ENCODE measurements around the gene GAS6.
"Not testable (repeated sequence)": the region's sequence is repeated elsewhere in the genome, so short reads cannot be mapped to it uniquely, and the experiment has no call there.

Gene GAS6

DNA sequence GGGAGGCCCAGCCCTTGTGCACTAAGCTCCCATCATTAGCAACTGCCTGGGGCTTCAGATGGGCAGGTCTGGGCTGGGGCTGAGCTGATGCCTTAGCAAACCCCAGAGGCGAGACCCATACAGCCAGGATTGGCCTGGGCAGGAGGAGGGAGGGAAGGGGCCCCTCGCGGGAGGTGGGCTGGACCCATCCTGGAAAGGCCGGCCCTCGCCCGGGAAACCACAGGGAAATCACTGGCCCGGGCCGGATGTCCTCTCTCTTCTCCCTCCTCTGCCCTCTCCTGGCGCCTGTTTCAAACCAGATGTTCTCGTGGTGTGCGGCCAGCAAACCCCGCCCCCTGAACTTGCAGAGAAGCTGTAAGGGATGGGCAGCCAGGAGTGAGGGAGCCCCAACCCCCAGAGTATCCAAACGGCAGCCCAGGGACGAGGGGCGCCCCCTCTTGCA is 61.8 kb downstream of the GAS6 start:
- no peak for DNase-seq (ENCODE audit: low read depth)
- no peak overlapping the region for H3K4me3 ChIP-seq (ENCODE audit: low read depth, low read length)

GRCh38 chr13:113801289-113801961 is 62.5 kb downstream of the GAS6 start:
- no peak for DNase-seq (ENCODE audit: low read depth)
- no peak overlapping the region for H3K4me3 ChIP-seq (ENCODE audit: low read depth, low read length)

- no peak overlapping the region for H3K4me3 ChIP-seq (ENCODE audit: low read depth, low read length)
- no peak for DNase-seq (ENCODE audit: low read depth)
Observed at GRCh38 chr13:113800576-113800926, 63.3 kb downstream of the GAS6 start.

- DNase-seq (ENCODE audit: low read depth) = no peak
- no peak overlapping the region for H3K4me3 ChIP-seq (ENCODE audit: low read depth, low read length)
Observed at GRCh38 chr13:113798200-113798811, 65.6 kb downstream of the GAS6 start.

GRCh38 chr13:113796964-113797676 is 66.8 kb downstream of the GAS6 start:
- DNase-seq (ENCODE audit: low read depth) = no peak
- H3K4me3 ChIP-seq (ENCODE audit: low read depth, low read length) = no peak overlapping the region

- DNase-seq (ENCODE audit: low read depth) = no peak
- H3K4me3 ChIP-seq (ENCODE audit: low read depth, low read length) = no peak overlapping the region
Observed at GRCh38 chr13:113796211-113796963, 67.5 kb downstream of the GAS6 start.

DNA sequence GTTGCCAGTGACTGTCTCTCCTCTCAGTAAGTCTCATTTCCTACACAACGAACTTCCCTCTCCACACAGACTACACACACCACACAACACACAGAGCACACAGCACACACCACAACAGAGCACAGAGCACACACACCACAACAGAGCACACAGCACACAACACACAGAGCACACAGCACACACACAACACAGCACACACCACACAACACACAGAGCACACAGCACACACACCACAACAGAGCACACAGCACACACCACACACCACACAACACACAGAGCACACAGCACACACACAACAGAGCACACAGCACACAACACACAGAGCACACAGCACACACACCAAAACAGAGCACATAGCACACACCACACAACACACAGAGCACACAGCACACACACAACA is 68.5 kb downstream of the GAS6 start:
- DNase-seq (ENCODE audit: low read depth); H3K4me3 ChIP-seq (ENCODE audit: low read depth, low read length): not testable (repeated sequence)

DNA sequence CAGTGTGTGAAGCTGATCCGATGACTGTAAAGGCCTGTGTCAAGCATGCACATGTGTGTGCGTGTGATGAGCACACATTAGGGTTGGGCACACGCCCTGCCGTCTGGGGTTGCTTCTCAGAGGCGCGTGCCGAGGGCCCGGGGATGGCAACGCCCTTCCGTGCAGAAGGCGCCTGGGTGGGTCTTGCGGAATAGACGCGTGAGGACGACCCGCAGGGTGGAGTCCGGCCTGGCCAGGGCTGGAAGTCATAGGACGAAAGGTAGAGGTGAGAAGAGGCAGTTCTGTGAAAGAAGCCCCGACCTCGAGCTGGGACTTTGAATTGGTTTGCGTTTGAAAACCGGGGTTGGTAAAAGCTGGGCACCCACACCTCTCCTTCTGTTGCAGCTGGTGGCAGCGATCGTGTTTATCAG is 69.1 kb downstream of the GAS6 start:
- H3K4me3 ChIP-seq (ENCODE audit: low read depth, low read length) = no peak overlapping the region
- DNase-seq (ENCODE audit: low read depth) = no peak

GRCh38 chr13:113794086-113794485 is 69.8 kb downstream of the GAS6 start:
- H3K4me3 ChIP-seq (ENCODE audit: low read depth, low read length) = no peak overlapping the region
- no peak for DNase-seq (ENCODE audit: low read depth)

GRCh38 chr13:113793718-113794085 is 70.2 kb downstream of the GAS6 start:
- H3K4me3 ChIP-seq (ENCODE audit: low read depth, low read length) = no peak overlapping the region
- DNase-seq (ENCODE audit: low read depth) = no peak

DNA sequence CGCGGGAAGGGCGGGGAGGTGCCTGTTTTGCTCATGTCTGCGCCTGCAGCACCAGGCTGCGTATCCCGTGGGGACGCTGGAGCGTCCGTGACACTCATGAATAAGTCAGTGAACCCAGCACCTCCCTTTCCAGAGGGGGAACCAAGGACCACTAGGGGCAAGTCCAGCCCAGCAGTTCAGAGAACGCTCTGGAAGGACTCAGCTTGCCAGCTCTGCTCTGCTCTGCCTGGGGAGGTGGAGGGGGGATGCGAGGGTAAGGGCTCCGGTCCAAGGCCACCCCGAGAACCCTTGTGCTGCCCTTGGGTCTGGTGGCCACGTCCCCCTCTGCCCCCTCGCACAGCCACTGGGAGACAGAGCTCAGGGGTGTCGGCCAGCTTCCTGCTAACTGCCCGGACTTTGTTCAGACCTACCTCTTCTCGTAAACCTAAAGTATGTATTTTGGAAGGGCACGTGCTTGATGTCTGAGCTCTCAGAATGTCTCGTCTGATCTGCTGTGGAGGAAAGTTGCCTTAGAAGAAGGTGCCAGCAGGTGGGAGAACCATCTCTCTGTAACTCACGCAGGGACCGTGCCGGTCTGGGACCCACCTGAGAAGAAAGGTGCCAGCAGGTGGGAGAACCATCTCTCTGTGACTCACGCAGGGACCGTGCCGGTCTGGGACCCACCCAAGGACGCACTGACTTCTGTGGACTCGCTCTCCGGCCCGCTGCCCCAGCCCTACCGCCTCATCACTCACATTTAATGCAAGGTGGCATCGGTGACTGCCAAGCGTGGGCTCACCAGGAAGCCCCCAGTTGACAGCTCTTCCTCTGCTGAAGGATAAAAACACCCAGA is 70.8 kb downstream of the GAS6 start:
- no peak for DNase-seq (ENCODE audit: low read depth)
- no peak overlapping the region for H3K4me3 ChIP-seq (ENCODE audit: low read depth, low read length)

- no peak for DNase-seq (ENCODE audit: low read depth)
- H3K4me3 ChIP-seq (ENCODE audit: low read depth, low read length) = no peak overlapping the region
Observed at GRCh38 chr13:113792236-113792770, 71.6 kb downstream of the GAS6 start.

- H3K4me3 ChIP-seq (ENCODE audit: low read depth, low read length) = no peak overlapping the region
- DNase-seq (ENCODE audit: low read depth) = no peak
Observed at GRCh38 chr13:113791761-113792160, 72.1 kb downstream of the GAS6 start.

DNA sequence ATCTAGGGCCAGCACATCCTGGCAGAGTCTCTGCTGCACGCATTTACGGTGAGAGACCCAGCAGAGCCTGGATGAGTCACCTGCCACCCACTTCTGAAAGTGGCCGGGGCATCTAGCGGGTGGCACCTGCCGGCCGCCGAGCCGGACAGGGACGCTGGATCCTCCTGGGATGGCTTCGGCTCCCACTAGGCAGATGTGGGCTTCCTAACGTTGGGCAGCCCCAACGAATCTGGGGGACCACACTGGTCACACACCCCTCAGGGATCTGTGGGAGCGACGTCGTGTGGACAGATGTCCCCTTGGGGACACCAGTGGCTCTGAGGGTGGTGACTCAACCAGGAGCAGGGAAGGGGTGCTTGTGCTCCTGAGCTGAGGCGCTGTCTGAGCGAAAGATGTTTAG is 72.7 kb downstream of the GAS6 start:
- H3K4me3 ChIP-seq (ENCODE audit: low read depth, low read length) = no peak overlapping the region
- DNase-seq (ENCODE audit: low read depth) = no peak

DNA sequence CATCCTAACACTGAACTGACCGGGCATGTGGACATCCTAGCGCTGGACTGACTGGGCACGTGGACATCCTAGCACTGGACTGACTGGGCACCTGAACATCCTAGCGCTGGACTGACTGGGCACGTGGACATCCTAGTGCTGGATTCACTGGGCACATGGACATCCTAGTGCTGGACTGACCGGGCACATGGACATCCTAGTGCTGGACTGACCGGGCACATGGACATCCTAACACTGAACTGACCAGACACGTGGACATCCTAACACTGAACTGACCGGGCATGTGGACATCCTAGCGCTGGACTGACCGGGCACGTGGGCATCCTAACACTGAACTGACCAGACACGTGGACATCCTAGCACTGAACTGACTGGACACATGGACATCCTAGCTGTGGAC is 73.9 kb downstream of the GAS6 start:
- DNase-seq (ENCODE audit: low read depth); H3K4me3 ChIP-seq (ENCODE audit: low read depth, low read length): not testable (repeated sequence)

DNA sequence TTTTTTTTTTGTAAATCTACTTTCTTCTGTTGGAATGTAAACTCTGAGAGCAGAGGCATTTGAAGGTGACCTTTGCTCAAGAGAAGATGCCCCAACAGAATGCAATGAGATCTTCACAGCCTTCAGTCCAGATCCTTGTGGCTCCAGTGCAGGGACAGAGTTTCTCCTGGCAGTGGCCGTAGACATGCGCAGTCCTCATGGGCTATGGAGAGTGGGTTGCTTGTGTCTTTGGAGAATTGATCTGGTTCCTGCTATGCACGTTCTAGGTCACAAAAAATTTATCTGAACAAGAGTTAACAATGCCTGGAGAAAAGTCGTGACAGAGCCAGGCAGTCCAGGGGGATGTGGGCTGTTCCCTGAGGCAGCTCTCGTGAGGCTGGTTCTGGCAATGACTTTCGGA is 74.7 kb downstream of the GAS6 start:
- H3K4me3 ChIP-seq (ENCODE audit: low read depth, low read length) = no peak overlapping the region
- no peak for DNase-seq (ENCODE audit: low read depth)

DNA sequence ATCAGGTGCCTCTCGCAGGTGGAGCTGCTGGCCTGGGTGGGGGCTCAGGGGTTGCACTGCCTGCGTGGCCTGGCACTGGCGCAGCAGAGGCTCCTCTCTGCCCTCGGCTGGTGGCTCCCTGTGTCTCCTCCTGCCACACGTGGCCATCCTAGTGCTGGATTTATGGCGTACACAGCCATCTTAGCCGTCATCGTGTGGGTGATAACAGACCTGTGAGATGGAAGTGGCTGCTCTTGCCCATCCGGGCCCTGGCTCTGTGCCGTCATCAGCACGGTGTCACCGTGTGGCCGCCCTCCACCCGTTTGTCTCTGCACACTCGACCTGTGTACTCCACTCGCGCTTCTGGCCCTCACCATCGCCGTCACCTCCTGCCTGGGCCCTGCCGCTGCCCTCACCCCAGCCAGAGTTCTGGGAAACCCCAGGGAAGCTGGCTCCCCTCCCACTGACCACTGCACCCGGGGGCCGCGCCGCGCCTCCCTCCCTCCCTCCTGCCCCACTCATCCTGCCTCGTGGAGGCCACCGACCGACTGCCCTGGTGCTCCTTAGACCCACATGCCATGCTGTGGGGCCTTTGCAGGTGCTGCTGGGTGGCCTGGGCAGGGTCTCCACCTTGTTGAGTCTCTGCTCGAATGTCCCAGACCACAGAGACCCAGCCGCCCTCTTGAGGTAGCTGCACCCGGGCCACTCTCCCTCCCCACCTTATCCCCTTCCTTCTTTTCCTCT is 75.3 kb downstream of the GAS6 start:
- DNase-seq (ENCODE audit: low read depth) = no peak

DNA sequence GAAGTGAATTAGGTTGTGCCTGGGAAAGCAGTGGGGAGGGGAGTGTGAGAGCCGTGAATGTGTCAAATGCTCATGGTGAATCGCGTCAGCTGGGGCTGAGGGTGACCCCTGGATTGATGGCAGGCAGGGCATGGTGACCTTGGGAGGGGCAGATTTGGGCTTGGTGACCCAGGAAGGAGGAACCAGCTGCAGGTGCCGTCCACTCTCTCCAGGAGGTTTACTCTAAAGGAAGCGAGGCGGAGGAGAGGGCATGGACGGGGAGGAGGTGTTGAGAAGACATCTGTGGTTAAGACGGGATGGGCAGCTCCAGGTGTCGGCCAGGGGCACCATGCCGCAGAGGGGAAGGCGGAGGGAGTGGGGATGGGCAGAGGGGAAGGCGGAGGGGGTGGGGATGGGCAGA is 76.2 kb downstream of the GAS6 start:
- DNase-seq (ENCODE audit: low read depth) = no peak
- no peak overlapping the region for H3K4me3 ChIP-seq (ENCODE audit: low read depth, low read length)

More for the DNA sequence above, 75.3 kb downstream of the GAS6 start:
- no peak overlapping the region for H3K4me3 ChIP-seq (ENCODE audit: low read depth, low read length)

Measured in skeletal muscle cell (primary cell).